ENCODE measurements around the gene EME1. TPM values are rescaled to one million over a fixed set of nuclear protein-coding genes. Genes with fewer than 3 reads are reported as not detected.

EME1 gene
- total RNA-seq, 1 experiment from 2014 or later = 31.9 TPM

- no TSS peak for BruUV-seq (replicated peaks)
- Histone ChIP-seq H3K9me3 (ENCODE audit: low read depth, low read length, poor library complexity, severe bottlenecking) (no peaks in the 10 kb centered on the region), H3K27ac (ENCODE audit: low read depth, low read length, poor library complexity, severe bottlenecking) (no peak overlapping the region), H3K4me3 (ENCODE audit: low read depth, low read length, poor library complexity, severe bottlenecking) (no peak overlapping the region), H3K27me3 (replicated peaks; ENCODE audit: insufficient read depth, low read depth, low read length, poor library complexity) (no peaks in the 10 kb centered on the region), H3K4me1 (ENCODE audit: insufficient read depth, low read length, poor library complexity, severe bottlenecking) (peaks cover 10% of the 10 kb centered on the region), H3K36me3 (ENCODE audit: insufficient read depth, low read length, poor library complexity, severe bottlenecking) (peaks cover 70% of the 10 kb centered on the region)
- TF ChIP-seq CTCF (conservative IDR thresholded peaks at IDR 0.05; ENCODE audit: low read depth, low read length) (no peak), EZH2 (IDR thresholded peaks at IDR 0.05; ENCODE audit: borderline replicate concordance, low read depth, low read length, poor library complexity, severe bottlenecking) (no peak)
- CTCF ChIA-PET = no interaction called here
- POLR2A ChIA-PET (ENCODE audit: low non-redundant PET) = no interaction called here
- DNase-seq (ENCODE audit: low spot score) = no peak
- intact Hi-C loops (cut with micrococcal nuclease; ENCODE audit: unreplicated experiment) = no loop called here
Observed at GRCh38 chr17:50392621-50393020, 19.6 kb downstream of the EME1 start.

- no TSS peak for BruUV-seq (replicated peaks)
- TF ChIP-seq EZH2 (IDR thresholded peaks at IDR 0.05; ENCODE audit: borderline replicate concordance, low read depth, low read length, poor library complexity, severe bottlenecking) (no peak), CTCF (conservative IDR thresholded peaks at IDR 0.05; ENCODE audit: low read depth, low read length) (no peak)
- Histone ChIP-seq H3K4me3 (ENCODE audit: low read depth, low read length, poor library complexity, severe bottlenecking) (no peak overlapping the region), H3K27me3 (replicated peaks; ENCODE audit: insufficient read depth, low read depth, low read length, poor library complexity) (no peaks in the 10 kb centered on the region), H3K27ac (ENCODE audit: low read depth, low read length, poor library complexity, severe bottlenecking) (no peak overlapping the region), H3K36me3 (ENCODE audit: insufficient read depth, low read length, poor library complexity, severe bottlenecking) (peaks cover 60% of the 10 kb centered on the region), H3K4me1 (ENCODE audit: insufficient read depth, low read length, poor library complexity, severe bottlenecking) (peaks cover 10% of the 10 kb centered on the region), H3K9me3 (ENCODE audit: low read depth, low read length, poor library complexity, severe bottlenecking) (no peaks in the 10 kb centered on the region)
- no peak for DNase-seq (ENCODE audit: low spot score)
- ChIA-PET POLR2A (ENCODE audit: low non-redundant PET) (no interaction called here), CTCF (no interaction called here)
- intact Hi-C loops (cut with micrococcal nuclease; ENCODE audit: unreplicated experiment) = no loop called here
Observed at GRCh38 chr17:50393700-50394099, 20.7 kb downstream of the EME1 start.

- BruUV-seq (replicated peaks) = no TSS peak
- Histone ChIP-seq H3K27me3 (replicated peaks; ENCODE audit: insufficient read depth, low read depth, low read length, poor library complexity) (no peaks in the 10 kb centered on the region), H3K9me3 (ENCODE audit: low read depth, low read length, poor library complexity, severe bottlenecking) (no peaks in the 10 kb centered on the region), H3K27ac (ENCODE audit: low read depth, low read length, poor library complexity, severe bottlenecking) (no peak overlapping the region), H3K36me3 (ENCODE audit: insufficient read depth, low read length, poor library complexity, severe bottlenecking) (peaks cover 50% of the 10 kb centered on the region), H3K4me3 (ENCODE audit: low read depth, low read length, poor library complexity, severe bottlenecking) (no peak overlapping the region), H3K4me1 (ENCODE audit: insufficient read depth, low read length, poor library complexity, severe bottlenecking) (peaks cover 10% of the 10 kb centered on the region)
- intact Hi-C loops (cut with micrococcal nuclease; ENCODE audit: unreplicated experiment) = no loop called here
- CTCF ChIA-PET = no interaction called here
- no peak for DNase-seq (ENCODE audit: low spot score)
- no peak for TF ChIP-seq EZH2 (IDR thresholded peaks at IDR 0.05; ENCODE audit: borderline replicate concordance, low read depth, low read length, poor library complexity, severe bottlenecking)
- TF ChIP-seq CTCF (conservative IDR thresholded peaks at IDR 0.05; ENCODE audit: low read depth, low read length) = no peak
- POLR2A ChIA-PET (ENCODE audit: low non-redundant PET) = no interaction called here
Observed at GRCh38 chr17:50394711-50395110, 21.7 kb downstream of the EME1 start.

Data from A673 (cell line).